GM21786 (cell line): ENCODE data around the gene NUDT4B.
"Not testable (repeated sequence)": the region's sequence is repeated elsewhere in the genome, so short reads cannot be mapped to it uniquely, and the experiment has no call there.

ENCODE experiments used
- ATAC-seq: cut with Tn5 transposase; IDR thresholded peaks from one replicate; pipeline ENCODE4 v1.9.1; 2021; ENCODE audit not compliant: unreplicated experiment

NUDT4B gene

DNA sequence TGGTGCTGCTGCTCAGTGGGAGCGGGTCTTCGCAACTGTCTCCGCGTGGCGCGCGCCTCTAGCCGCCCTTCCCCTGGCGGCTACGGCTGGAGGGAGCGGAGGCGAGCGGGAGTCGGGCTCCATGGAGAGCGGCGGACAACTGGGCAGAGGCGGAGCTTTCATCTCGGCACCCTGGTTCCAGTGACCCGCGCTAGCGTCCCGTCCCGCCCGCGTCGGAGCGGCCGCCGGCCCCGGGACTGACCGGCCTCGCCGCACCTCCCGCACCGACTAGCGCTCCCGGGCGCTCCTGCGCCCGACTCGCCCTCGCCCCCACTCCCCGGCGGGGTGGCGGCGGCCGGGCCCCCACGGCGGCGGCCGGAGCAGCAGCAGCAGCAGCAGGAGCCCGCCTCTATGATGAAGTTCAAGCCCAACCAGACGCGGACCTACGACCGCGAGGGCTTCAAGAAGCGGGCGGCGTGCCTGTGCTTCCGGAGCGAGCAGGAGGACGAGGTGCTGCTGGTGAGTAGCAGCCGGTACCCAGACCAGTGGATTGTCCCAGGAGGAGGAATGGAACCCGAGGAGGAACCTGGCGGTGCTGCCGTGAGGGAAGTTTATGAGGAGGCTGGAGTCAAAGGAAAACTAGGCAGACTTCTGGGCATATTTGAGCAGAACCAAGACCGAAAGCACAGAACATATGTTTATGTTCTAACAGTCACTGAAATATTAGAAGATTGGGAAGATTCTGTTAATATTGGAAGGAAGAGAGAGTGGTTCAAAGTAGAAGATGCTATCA is at the start of gene NUDT4B:
TSS of gene NUDT4B (plus strand) at position 212 of the 772 bp plus-strand sequence. CDS start at position 391, 179 bp downstream.
- peak; percentile 34 for ATAC-seq

DNA sequence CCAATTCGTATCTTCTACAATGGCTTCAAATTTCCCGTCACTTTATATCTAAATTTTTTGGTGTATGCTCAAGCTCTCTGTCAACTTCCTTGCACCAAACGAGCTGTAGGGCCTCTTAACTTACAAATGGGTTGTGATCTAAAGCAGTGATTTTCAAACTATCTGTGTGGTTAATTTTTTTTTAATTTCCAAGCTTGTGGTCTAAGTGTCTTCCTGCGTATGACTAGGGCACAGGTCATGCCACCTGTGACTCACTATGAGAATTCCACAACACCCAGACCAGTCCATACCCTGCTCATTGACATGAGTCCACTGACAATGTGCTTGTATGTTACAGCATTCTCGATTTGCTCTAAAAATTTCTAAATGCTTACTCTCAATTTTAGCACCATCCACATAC is 49.2 kb upstream of the NUDT4B start:
- ATAC-seq: not testable (repeated sequence)

DNA sequence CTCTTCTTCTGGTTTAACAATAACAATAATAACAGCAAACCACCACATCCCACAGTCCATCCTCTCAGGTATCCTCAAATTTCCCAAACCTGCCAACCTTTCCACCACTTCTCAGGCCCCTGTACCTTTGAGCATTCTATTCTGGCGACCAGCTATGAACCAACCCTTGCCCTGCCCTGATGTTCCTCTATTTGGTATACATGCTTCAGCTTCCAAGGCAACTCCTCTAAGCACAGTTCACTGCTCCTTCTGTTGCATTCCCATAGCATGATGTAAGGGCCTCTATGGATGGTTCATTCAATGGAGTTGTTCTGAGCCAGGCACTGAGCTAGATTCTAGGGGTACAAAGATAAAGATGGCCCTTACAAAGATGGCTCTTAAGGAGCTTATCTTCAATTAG is 46.3 kb upstream of the NUDT4B start:
- ATAC-seq: not testable (repeated sequence)

DNA sequence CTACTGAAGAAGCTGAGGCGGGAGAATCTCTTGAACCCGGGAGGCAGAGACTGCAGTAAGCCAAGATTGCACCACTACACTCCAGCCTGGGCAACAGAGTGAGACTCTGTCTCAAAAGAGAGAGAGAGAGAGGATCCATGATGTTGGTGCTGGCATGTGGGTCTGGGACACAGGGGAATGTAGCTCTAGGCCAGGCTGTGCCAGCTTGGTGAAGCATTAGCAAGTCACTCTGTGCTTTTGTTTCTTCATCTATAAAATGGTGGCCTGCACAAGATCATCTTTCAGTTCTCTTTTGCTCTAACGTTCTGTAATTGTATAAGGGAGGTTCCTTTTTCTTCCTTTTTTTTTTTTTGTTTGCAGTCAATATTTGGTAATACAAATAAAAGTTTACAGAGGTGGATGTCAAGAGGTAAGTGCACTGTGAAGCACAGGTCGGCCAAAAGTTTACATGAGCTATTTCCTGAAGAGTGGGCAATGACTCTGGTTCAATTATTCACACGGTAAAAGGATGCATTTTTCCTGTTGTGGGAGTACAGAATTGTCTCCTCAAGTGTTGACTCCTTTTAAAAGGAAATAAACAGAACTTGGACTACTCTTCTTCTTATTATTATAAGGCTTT is 44.5 kb upstream of the NUDT4B start:
- not testable (repeated sequence) for ATAC-seq

DNA sequence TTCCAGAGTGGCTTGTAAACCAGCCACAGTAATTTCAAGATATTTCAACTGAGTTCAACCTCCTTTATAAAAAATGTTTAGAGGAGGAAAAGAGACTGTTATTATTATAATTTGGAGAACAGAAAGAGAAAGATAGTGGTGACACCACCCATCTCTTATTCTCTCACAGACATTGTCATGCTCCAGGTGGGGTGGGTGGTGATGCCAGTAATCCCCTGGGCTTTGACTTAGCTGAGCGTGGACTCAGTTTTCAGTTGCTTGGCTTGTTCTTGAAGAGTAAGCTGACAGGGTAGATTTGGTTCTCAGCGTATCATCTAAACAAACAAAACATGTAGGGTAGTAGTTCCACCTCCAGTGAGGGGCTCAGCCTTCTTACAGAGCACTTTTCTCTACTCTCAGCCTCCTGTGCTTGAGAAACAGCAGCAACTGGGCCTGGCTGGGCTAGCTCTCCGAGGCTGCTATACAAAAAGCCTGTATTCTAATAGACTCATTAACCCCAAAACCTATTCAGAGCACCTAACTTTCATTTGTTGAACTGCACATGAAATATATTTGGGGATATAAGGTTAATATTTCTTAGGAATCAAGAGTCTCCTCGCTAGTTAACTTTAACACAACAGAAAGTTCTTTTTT is 43.1 kb upstream of the NUDT4B start:
- not testable (repeated sequence) for ATAC-seq

DNA sequence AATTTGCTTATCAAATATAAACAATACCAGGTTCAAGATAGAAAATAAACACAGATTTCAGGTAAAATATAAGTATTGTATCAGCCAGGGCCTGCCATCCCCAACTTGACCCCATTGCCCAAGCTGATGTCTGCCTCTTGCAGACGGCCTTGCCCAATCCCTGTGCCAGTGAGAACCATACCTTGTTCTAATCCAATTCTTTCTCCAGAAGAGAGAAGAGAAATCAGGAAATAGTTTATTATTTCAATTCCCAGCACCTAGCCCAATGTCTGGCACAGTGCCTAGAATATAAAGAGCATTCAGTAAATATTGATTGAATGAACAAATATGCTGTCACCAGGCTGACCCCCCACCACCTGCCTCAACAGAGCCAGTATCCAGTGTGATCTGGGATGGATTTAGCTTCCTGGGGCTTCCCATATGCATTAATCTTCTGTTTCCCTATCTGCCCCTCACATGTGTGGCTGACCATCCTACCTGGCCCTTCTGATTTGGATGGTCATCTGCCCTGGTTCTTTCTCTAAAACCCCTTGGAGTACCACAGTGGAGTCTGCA is 39.7 kb upstream of the NUDT4B start:
- not testable (repeated sequence) for ATAC-seq

DNA sequence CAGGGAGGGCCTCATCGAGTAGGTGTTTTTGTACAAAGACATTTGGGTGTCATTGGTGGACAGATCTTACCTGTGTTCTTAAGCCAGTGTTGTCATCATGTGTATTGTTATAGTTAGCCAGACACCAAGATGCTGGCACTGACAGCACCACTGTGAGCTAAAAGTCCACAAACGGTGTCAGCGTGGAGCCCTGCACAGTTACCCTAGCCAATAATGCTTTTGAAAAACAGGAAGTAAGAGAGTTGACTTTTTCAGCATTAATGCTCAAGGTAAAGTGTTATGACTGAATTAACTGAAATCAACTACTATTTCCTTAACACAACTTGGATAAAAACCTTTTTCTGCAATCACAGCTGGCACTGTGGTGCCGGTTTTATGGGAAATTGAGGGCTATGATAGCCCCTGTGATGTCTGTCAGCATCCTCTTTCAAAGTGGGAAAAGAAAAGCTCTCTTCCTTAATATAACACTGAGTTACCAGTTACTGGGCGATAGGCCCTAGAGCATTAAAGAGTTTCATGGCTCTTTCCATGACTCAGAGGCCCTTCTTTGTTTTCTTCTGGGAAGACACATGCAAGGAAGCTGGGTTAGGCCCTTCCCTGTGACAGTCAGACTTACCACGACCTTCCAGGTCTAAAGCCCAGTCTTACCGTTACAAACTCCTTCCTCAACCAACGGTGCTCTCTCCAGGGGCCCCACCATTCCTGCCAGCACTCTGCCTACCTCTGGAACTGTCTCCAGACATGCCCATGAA is 37.6 kb upstream of the NUDT4B start:
- ATAC-seq: not testable (repeated sequence)

DNA sequence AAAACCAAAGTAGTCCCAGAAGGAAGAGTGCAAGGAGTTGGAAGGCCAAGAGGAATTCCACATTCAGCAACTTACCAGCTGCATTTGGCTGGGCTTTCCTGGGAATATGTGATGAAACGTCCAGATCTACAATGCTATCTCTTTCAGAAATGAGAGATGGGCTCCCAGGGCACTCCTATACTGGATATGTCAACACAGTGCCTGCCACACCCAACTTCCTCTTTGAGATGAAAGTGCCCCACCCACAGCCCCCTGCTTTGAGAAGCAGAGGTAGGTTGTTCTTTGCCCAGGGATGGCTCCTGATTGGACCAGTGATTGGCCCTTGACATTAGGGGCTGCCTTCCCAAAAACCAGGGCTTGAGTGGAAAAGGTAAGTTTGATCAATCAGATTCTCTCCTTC is 36.2 kb upstream of the NUDT4B start:
- not testable (repeated sequence) for ATAC-seq

DNA sequence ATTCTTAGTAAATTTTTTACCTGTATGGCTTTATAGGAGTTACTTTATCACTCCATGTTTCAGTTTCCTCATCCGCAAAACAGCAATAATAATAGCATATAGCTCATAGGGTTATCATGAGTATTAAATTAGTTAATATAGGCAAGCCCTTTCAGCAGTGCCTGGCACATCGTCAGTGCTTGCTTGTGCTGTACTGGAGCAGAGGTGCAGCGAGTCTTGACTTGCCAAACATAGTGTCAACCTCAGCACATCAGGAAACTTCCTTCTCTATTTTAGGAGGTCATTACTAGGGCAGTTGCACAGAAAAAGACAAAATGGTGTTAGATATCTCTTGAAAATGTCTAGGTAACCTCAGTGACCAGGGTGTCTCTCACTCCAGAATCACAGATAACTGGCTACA is 33.1 kb upstream of the NUDT4B start:
- not testable (repeated sequence) for ATAC-seq

DNA sequence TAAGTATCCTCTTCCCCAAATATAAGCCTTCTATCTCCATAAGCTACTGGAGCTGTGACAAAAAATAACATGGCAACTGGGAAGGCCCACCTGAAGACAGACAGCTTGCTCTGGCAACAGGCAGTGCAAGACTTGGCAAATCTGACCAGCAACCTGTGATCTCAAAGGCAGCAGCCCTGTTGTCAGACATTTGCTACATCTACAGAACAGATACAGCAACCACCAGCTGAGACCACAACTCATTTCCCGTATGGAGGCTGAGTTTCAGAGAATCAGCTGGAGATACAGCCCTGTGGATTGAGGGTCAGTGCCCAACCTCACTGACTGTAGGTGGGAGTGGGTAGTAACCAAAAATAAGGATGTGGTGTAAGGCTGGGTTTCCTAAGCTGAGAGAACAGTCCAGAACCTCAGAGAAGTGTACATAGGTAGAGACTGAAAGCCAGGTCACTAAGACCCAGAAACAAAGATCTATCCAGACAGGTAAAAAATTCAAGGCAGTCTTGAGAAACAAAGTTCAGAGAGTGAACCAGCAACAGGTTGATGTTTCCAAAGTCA is 31.5 kb upstream of the NUDT4B start:
- ATAC-seq: not testable (repeated sequence)

DNA sequence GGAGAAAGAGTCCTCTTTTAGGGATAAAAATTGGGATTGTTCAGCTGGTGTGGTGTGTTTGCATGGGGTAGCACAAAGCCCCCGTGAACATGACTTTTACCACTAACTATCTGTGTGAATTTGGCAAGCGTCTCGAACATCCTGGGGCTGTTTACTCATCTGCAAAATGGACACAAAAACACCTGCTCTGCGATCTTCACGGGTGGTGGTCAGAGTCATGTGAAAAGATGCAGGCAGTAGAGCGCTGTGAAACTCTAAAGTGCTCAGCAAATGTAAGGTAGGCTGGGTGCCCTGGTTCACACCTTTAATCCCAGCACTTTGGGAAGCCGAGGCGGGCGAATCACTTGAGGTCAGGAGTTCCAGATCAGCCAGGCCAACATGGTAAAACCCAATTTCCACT is 27.7 kb upstream of the NUDT4B start:
- not testable (repeated sequence) for ATAC-seq

DNA sequence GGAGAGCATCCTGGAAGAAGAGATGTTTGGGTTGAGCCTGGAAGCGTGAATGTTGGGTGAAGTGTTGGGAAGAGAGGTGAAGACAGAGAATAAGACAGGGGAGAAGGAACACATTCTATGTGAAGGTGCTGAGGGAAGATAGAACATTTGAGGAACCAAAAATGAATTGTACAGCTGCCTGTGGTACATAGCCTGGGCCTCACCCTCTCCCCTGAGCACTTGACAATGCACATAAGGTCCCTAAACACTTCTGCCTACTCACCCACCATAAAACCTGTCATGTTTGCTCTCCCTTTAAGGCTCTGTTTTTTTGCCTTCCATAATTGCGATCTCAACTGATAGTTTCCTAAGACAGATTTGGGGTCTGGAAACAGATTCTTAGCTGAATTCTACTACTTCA is 25.8 kb upstream of the NUDT4B start:
- not testable (repeated sequence) for ATAC-seq

DNA sequence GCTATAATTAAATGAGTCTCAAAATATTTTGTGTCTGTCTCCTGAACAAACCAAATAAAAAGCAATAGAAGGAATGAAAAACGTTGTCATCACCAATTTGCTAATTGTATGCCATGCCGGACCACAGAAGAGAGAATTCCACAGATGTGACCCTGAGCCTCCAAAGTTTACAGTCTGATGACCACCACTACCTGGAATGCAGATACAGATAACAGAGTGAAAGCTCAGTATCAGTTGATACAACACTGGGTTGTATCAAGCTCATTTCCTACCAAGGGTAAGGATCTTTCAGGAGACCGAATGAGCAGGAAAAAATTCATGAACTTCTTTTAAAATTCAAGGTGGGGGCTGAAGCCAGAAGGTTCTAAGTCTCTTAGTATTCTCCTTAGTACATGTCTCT is 25.1 kb upstream of the NUDT4B start:
- not testable (repeated sequence) for ATAC-seq

DNA sequence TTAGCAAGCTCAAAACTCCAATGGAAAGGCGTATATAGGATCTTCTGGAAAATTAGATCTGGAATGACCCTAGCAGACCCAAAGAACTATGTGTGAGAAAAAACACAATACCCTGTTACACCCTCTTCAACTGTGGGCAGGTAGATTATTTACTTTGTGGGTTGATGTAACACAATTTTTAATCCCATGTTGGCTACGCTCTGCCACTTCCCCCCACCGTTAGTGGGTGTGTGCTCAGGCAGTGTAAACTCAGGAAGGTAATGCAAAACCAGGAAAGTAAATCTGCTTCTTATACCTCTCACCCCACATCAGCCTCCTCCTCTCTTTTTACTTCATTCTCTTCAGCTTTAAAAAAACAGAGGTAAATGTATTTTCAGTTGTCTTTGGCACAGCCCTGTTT is 23.7 kb upstream of the NUDT4B start:
- ATAC-seq: not testable (repeated sequence)

DNA sequence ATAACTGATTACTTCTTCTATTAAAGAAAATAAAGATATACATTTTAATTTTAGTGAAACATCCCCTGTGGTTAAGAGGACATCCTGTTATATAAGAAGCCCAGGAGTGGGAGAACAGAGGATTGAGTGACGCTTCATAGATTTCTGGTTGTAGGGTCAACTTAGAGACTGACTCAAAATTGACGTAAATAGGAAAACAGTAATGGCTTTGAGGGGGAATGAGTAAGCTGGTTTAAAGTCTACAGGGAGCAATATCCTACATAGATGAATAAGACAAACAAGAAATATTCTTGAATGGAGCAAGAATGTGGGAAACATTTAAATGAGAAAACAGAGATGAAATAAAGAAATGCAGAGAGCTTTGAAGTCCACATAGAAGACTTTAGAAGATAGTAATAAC is 20.7 kb upstream of the NUDT4B start:
- ATAC-seq: not testable (repeated sequence)

DNA sequence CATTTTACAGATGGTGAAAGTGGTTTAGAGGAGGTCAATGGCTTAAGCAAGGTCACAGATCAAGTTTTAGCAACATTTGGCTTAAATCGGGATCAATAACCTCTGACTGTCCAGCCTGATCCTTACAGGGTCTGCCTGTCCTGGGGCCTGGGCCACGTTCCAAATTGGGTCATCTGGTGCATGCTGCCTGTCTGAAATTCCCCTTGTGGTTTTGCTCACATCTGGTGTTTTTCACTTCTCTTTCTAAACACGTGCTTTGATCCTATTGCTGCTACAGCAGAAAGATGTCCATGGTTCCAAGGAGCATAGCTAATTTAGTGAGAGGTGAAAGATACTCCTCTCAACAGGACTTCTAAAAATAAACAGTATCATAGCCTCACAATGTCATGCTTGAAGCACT is 19.4 kb upstream of the NUDT4B start:
- ATAC-seq: peak; percentile 75

DNA sequence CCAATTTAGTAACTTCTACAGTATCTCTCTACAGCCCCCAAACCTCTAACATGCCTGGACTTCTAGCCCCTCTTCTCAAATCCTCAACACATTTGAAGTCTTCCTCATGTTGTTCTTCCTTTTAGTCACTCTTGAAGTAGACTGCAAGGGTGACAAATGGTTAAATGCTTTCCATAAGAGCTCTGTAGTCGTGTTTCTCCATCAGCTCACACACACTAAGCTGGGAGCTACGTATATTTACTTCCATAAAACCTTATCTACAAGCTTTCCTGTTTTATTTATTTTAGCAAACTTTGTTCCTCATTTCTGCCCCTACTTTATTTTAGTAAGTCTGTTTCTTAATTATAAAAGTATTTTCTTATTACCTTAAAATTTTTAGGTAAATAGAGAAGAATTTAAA is 19.0 kb upstream of the NUDT4B start:
- ATAC-seq: peak; percentile 19

DNA sequence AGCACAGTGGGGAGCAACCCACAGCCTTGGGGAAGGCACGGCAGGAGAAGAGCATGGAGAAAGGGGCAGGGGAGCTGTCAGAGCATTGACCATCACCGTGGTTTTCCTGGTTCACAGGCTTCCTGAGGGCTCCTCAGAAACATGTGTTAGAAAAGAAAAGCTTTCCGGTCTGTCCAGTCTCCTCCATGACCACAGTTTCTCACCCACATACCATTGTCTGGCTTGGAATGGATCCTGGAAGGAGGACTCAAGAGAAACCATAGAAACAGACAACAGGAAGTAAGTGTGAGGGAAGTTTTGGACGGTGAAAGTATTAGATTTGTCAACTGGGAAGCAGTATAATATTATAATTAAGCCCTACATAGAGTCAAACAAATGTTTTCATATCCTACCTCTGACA is 16.3 kb upstream of the NUDT4B start:
- not testable (repeated sequence) for ATAC-seq

DNA sequence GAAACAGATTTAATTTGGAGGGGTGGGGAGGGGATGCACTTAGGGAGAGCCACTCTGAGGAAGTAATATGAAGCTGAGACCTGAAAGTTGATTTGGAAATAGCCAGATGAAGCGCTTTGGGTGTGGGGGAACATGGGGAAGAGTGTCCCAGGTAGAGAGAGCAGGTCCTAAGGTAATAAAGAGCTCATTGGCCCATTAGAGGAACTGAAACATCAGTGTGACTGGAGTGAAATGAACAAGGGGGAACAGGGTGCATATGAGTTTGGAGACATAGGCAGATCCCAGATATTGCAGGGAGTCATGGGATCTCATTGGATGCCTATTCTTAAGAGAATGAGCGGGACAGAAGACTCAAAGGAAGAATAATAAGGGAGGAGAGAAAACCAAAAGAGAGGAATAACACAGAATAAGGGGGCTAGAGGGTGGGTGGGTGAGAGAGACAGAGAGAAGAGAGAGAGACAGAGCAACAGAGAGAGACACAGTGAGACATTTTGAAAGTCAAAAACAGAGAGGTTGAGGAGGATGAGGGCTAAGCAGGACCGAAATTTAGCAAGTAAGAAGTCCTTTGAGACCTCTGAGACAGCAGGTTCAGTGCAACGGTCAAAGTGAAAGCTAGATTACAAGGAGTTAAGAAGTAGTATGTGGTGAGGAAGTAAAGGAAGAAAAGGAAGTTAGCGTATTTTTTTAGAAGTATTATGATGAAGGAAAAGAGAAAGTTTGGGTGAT is 14.8 kb upstream of the NUDT4B start:
- peak; percentile 73 for ATAC-seq

DNA sequence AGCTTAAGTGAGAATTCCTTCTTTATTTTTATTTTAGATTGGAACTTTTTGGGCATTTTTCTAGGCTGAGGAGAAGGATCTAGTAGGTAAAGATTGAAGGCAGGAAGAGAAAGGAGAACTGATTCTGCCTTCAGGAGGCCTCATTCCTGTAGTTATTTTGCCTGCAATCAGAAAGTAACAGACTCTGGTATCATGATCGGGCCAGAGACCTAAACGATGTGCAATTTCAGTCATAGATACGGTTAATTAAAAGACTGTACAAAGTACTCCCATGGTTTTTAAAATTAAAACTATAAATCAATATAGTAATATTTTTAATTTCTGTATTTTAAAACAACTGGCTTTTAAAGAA is 14.3 kb upstream of the NUDT4B start:
- peak; percentile 40 for ATAC-seq
